A549 (cell line): ENCODE results near the gene FIBCD1. TPM values are rescaled to one million over a fixed set of nuclear protein-coding genes. Genes with fewer than 3 reads are reported as not detected.

ENCODE experiments used
- ATAC-seq, 2 experiments: fragments of 200-7000 bp in 1 of 2; fragments of >200 bp in 1 of 2; cut with Nextera tagmentation in 1 of 2; cut with Tn5 transposase in 1 of 2; 3 replicates each; pipeline versions ENCODE4 v1.8.0 to v1.9.1; 2018 to 2020; ENCODE audit warnings: mild to moderate bottlenecking in 1 of 2, moderate library complexity in 1 of 2
- CTCF ChIA-PET: fragments of 300-600 bp; sonication (Branson Sonifier 250); formaldehyde crosslinking; extraction: SDS; loops from one replicate; lab custom pipeline; 2021; ENCODE audit warnings: antibody characterized with exemption, inconsistent platforms; lab: Yijun Ruan, JAX
- POLR2A ChIA-PET: fragments of 350-600 bp; formaldehyde crosslinking; extraction: SDS; loops from one replicate; lab custom pipeline; 2021; ENCODE audit warnings: antibody characterized with exemption, inconsistent platforms; lab: Yijun Ruan, JAX
- DNase-seq, 2 experiments: peaks; one replicate each; pipeline versions ENCODE4 v3.0.0 to v3.0.0-alpha.2; 2011 to 2016; ENCODE audit warnings: low read depth in 1 of 2, low spot score in 1 of 2
- FAIRE-seq: peaks from 2 replicates; lab custom pipeline; 2011; peaks lifted over from hg19 to GRCh38; lab: Jason Lieb, UNC
- H3K27ac ChIP-seq, 2 experiments: fragments of >200 bp; sonication (Bioruptor Twin); formaldehyde crosslinking; 3 replicates each; pipeline ENCODE4 v1.5.1; 2016 to 2017
- H3K4me1 ChIP-seq: fragments of >200 bp; sonication (Bioruptor Twin); formaldehyde crosslinking; 3 replicates; pipeline ENCODE4 v1.6.1; 2016
- H3K4me2 ChIP-seq: fragments of >200 bp; sonication (Bioruptor Twin); formaldehyde crosslinking; 3 replicates; pipeline ENCODE4 v1.6.1; 2016
- H3K4me3 ChIP-seq: fragments of >200 bp; sonication (Bioruptor Twin); formaldehyde crosslinking; 3 replicates; pipeline ENCODE4 v1.5.1; 2016
- H3K9me3 ChIP-seq: fragments of >200 bp; sonication (Bioruptor Twin); formaldehyde crosslinking; 3 replicates; pipeline ENCODE4 v1.6.1; 2016
- CEBPB ChIP-seq, 2 experiments: fragments of >200 bp in 1 of 2; sonication (Bioruptor Twin) in 1 of 2; formaldehyde crosslinking in 1 of 2; IDR thresholded peaks; 2 replicates each; pipeline ENCODE4 v1.6.1; 2012 to 2016
- CHD4 ChIP-seq: fragments of 200-600 bp; sonication (generic); IDR thresholded peaks from 2 replicates; pipeline ENCODE4 v1.6.1; 2016; ENCODE audit warnings: antibody characterized with exemption, mild to moderate bottlenecking, borderline replicate concordance
- EHMT2 ChIP-seq: fragments of 200-600 bp; sonication (generic); IDR thresholded peaks from 2 replicates; pipeline ENCODE4 v1.6.1; 2016; ENCODE audit warnings: antibody characterized with exemption, low read depth, mild to moderate bottlenecking, moderate library complexity
- ESRRA ChIP-seq: fragments of 150-350 bp; IDR thresholded peaks from 2 replicates; pipeline ENCODE4 v1.6.1; 2014; ENCODE audit warnings: mild to moderate bottlenecking, low read length, borderline replicate concordance
- FOXS1 ChIP-seq: fragments of 250-450 bp; sonication (Bioruptor Pico); IDR thresholded peaks from 2 replicates; pipeline ENCODE4 v1.5.0; 2020; ENCODE audit warnings: mild to moderate bottlenecking, moderate library complexity
- GATA3 ChIP-seq: IDR thresholded peaks from 2 replicates; pipeline ENCODE4 v1.6.1; 2012; ENCODE audit warnings: borderline replicate concordance
- HEYL ChIP-seq: fragments of 250-450 bp; sonication (Bioruptor Pico); IDR thresholded peaks from 2 replicates; pipeline ENCODE4 v1.8.0; 2021; ENCODE audit warnings: mild to moderate bottlenecking, moderate library complexity
- HOXA7 ChIP-seq: fragments of 250-450 bp; sonication (Bioruptor Pico); IDR thresholded peaks from 2 replicates; pipeline ENCODE4 v1.5.0; 2020; ENCODE audit warnings: mild to moderate bottlenecking, moderate library complexity
- KDM5A ChIP-seq: fragments of 200-600 bp; sonication (generic); IDR thresholded peaks from 2 replicates; pipeline ENCODE4 v1.6.1; 2016; ENCODE audit warnings: antibody characterized with exemption, mild to moderate bottlenecking
- MAFK ChIP-seq: fragments of 450-650 bp; IDR thresholded peaks from 2 replicates; pipeline ENCODE4 v1.6.1; 2014; ENCODE audit not compliant: partially characterized antibody
- REST ChIP-seq: fragments of 200-600 bp; sonication (generic); IDR thresholded peaks from 2 replicates; pipeline ENCODE4 v1.6.1; 2016; ENCODE audit warnings: antibody characterized with exemption, mild to moderate bottlenecking, moderate library complexity
- ZC3H11A ChIP-seq: fragments of 450-650 bp; IDR thresholded peaks from 2 replicates; pipeline ENCODE4 v1.6.1; 2014; ENCODE audit warnings: antibody characterized with exemption, mild to moderate bottlenecking
- ZNF302 ChIP-seq: fragments of 250-450 bp; sonication (Bioruptor Pico); IDR thresholded peaks from 2 replicates; pipeline ENCODE4 v1.9.0; 2021; ENCODE audit warnings: inconsistent platforms, mild to moderate bottlenecking, moderate library complexity
- WGBS: methylation state at CpG from one replicate; pipeline ENCODE4 v1.1.6; 2017; ENCODE audit errors: missing lambda C conversion rate; 5-methylcytosine and 5-hydroxymethylcytosine counted together
- polyA plus RNA-seq, 4 experiments: library from polyadenylated mRNA; depleted of rRNA in 3 of 4; stranded (reverse); fragments of >200 nt; fragmentation: RNase III in 1 of 4; extraction: RNeasy Plus Mini Kit Qiagen cat#74134 plus additional on column Dnase treatment in 1 of 4; gene quantifications; 2 replicates in 3 of 4; 3 replicates in 1 of 4; pipeline ENCODE4 v1.2.3, GENCODE V29; 2011 to 2017
- TF ChIP-seq, protein P1 (sequence below): fragments of 450-650 bp; IDR thresholded peaks from 2 replicates; pipeline ENCODE4 v1.6.1; 2014; ENCODE audit warnings: antibody characterized with exemption
- TF ChIP-seq, protein P2 (sequence below): fragments of >200 bp; sonication (Bioruptor Twin); formaldehyde crosslinking; IDR thresholded peaks from 3 replicates; pipeline ENCODE4 v1.6.1; 2016

The FIBCD1 gene
- polyA plus RNA-seq, 2 of the 4 experiments (the other 2 are of a cell fraction) = 4.8 to 4.9 TPM

DNA sequence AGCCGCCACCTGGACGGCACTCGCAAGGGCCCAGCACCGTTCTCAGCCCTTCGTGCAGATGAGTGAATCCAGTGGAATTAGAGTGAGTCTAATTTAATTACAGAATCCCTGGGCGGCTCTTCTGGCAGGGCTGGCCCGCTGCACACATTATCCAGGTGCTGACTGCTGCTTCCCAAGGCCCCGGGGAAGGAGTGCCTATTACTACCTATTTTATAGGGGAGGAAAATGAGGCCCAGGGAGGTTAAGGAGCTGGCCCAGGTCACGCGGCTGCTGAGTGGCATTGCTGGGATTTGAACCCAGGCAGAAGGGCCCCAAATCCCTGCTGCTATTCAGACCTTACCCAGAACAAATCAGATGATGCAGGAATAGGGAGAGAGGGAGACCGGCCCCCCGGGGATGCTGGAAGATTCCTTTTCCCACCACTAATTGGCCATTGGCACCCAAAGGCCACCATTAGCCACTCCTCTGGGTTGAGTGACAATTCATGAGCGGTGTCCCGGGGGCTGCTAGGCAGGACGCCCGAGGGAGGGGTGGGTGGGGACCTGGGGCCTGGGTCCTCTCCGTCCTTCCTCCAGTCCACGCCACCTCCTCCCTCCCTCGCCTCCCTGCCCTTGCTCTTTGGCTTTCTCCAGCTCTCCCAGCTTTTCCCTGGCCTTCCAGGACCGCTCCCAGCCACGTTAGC, 32.2 kb downstream of the FIBCD1 start:
- no peak overlapping the region for H3K27ac ChIP-seq
- 71% methylated on average over 21 of the region's 21 CpGs for WGBS
- TF ChIP-seq CEBPB (IDR thresholded peaks at IDR 0.05) = no peak
- no peak for TF ChIP-seq MAFK
- no peak for TF ChIP-seq GATA3
- no peak for TF ChIP-seq HOXA7 (CRISPR knock-in tag)
- TF ChIP-seq ZC3H11A = no peak
- no peak for TF ChIP-seq ZNF302 (CRISPR knock-in tag)
- no peak for TF ChIP-seq REST
- TF ChIP-seq ESRRA = no peak
- TF ChIP-seq, protein P1, sequence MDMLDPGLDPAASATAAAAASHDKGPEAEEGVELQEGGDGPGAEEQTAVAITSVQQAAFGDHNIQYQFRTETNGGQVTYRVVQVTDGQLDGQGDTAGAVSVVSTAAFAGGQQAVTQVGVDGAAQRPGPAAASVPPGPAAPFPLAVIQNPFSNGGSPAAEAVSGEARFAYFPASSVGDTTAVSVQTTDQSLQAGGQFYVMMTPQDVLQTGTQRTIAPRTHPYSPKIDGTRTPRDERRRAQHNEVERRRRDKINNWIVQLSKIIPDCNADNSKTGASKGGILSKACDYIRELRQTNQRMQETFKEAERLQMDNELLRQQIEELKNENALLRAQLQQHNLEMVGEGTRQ = no peak
- TF ChIP-seq CHD4 = no peak
- TF ChIP-seq HEYL (CRISPR knock-in tag) = no peak
- TF ChIP-seq KDM5A = no peak
- no peak for TF ChIP-seq EHMT2
- TF ChIP-seq, protein P2, sequence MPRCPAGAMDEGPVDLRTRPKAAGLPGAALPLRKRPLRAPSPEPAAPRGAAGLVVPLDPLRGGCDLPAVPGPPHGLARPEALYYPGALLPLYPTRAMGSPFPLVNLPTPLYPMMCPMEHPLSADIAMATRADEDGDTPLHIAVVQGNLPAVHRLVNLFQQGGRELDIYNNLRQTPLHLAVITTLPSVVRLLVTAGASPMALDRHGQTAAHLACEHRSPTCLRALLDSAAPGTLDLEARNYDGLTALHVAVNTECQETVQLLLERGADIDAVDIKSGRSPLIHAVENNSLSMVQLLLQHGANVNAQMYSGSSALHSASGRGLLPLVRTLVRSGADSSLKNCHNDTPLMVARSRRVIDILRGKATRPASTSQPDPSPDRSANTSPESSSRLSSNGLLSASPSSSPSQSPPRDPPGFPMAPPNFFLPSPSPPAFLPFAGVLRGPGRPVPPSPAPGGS = no peak
- TF ChIP-seq, all 56 proteins: peak for 0
- ATAC-seq (no peak), DNase-seq (no peak), FAIRE-seq (no peak)
- H3K4me3 ChIP-seq = no peak overlapping the region
- POLR2A ChIA-PET = no interaction called here
- no peaks in the 10 kb centered on the region for H3K9me3 ChIP-seq
- H3K4me2 ChIP-seq = no peak overlapping the region
- CTCF ChIA-PET = interaction anchor here (0.5 to 2.7 kb wide), 5 partner anchors 11 to 200 kb away, joined by 3 to 10 read pairs (median 5); no protein-coding TSS in a partner anchor
- no peaks in the 10 kb centered on the region for H3K4me1 ChIP-seq

DNA sequence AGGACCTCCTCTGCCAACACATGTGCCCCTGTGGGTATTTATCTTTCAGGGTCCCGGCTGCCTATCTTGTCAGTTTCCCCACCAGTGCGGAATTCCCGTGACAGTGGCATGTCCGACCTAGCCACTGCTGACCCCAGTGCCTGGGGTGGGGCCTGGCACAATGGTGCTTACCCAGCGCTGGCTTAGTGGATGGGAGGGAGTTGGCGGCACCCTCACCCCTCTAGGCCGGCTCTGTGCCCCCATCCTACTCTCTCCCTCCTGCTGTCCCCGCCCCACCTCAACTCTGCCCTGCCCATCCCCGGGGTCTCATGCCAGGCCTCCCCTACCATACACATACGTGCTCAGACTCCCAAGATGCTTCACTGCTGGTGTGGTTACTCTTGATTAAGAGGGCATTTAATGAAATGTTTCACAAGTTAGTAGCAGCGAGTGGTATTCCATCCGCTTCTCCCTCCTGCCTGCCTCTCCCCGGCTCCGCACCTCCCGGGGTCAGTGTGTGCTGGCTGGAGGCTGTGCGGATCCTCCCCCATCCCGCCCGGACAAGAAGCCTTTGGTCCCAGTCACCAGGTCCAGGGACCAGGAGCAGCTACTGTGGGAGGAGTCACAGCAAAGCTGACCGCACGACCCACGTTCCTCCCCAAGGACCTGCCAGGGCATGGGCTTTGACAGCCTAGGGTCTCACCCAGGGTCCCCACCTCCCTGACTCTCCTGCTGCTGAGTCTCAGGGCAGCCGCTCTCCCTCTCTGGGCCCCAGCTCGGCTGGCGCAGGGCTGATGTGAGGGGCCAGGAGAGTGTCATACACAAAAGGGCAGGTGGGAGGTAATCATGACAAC, 32.9 kb downstream of the FIBCD1 start:
- no peak overlapping the region for H3K4me3 ChIP-seq
- no peak for TF ChIP-seq MAFK
- TF ChIP-seq FOXS1 = no peak
- CTCF ChIA-PET = interaction anchor here (0.8 to 2.7 kb wide), 8 partner anchors 9 to 92 kb away, joined by 3 to 10 read pairs (median 4); partner anchors contain the start of gene QRFP
- H3K9me3 ChIP-seq = no peaks in the 10 kb centered on the region
- DNase-seq (no peak), ATAC-seq (no peak), FAIRE-seq (no peak)
- WGBS = 81% methylated on average over 22 of the region's 24 CpGs
- H3K4me2 ChIP-seq = no peak overlapping the region
- H3K27ac ChIP-seq = no peak overlapping the region
- H3K4me1 ChIP-seq = no peaks in the 10 kb centered on the region
- POLR2A ChIA-PET = no interaction called here
